ENCODE results near the gene GNGT2.
A peak's percentile ranks its signal among the peaks of the same experiment; 100 is the strongest.
"Not testable (repeated sequence)": the region's sequence is repeated elsewhere in the genome, so short reads cannot be mapped to it uniquely, and the experiment has no call there.

Gene GNGT2

GRCh38 chr17:49201481-49201927 lies 8.9 kb downstream of the GNGT2 start:
- DNase-seq, result no peak

GRCh38 chr17:49200423-49201083 lies 9.8 kb downstream of the GNGT2 start:
- no peak for DNase-seq

- no peak for DNase-seq
Measured at GRCh38 chr17:49198211-49198610, 12.2 kb downstream of the GNGT2 start.

GRCh38 chr17:49197346-49197998 lies 12.9 kb downstream of the GNGT2 start:
- DNase-seq, result no peak

GRCh38 chr17:49196520-49196919 lies 13.9 kb downstream of the GNGT2 start:
- no peak for DNase-seq

GRCh38 chr17:49195751-49196150 lies 14.6 kb downstream of the GNGT2 start:
- no peak for DNase-seq

- no peak for DNase-seq
Measured at GRCh38 chr17:49194297-49194607, 16.1 kb downstream of the GNGT2 start.

- no peak for DNase-seq
Measured at GRCh38 chr17:49193513-49194296, 16.7 kb downstream of the GNGT2 start.

- peak; percentile 97 to 99 for DNase-seq
Measured at GRCh38 chr17:49191917-49192741, 18.2 kb downstream of the GNGT2 start.

GRCh38 chr17:49191409-49191916 lies 18.9 kb downstream of the GNGT2 start:
- DNase-seq, result no peak

- no peak for DNase-seq
Measured at GRCh38 chr17:49190932-49191331, 19.4 kb downstream of the GNGT2 start.

- DNase-seq, result no peak
Measured at GRCh38 chr17:49187301-49187700, 23.1 kb downstream of the GNGT2 start.

- DNase-seq, result not testable (repeated sequence)
Measured at GRCh38 chr17:49185381-49185780, 25.0 kb downstream of the GNGT2 start.

- not testable (repeated sequence) for DNase-seq
Measured at GRCh38 chr17:49184522-49184921, 25.9 kb downstream of the GNGT2 start.

- no peak for DNase-seq
Measured at GRCh38 chr17:49183801-49184200, 26.6 kb downstream of the GNGT2 start.

- no peak for DNase-seq
Measured at GRCh38 chr17:49183341-49183740, 27.0 kb downstream of the GNGT2 start.

- no peak for DNase-seq
Measured at GRCh38 chr17:49180998-49181635, 29.3 kb downstream of the GNGT2 start.

- peak; percentile 62 to 68 for DNase-seq
Measured at GRCh38 chr17:49180303-49180702, 30.1 kb downstream of the GNGT2 start.

- not testable (repeated sequence) for DNase-seq
Measured at GRCh38 chr17:49175978-49176377, 34.4 kb downstream of the GNGT2 start.

GRCh38 chr17:49170711-49171110 lies 39.7 kb downstream of the GNGT2 start:
- not testable (repeated sequence) for DNase-seq

- DNase-seq, result no peak
Measured at GRCh38 chr17:49170216-49170615, 40.2 kb downstream of the GNGT2 start.

GRCh38 chr17:49168706-49169105 lies 41.7 kb downstream of the GNGT2 start:
- DNase-seq, result no peak

All from stimulated activated CD4-positive, alpha-beta T cell treated with anti-CD3 and anti-CD28 coated beads, Interleukin-2, amount 100 ng/mL, for 48 hours (primary cell).